Mononuclear cell (primary cell): ENCODE results near the gene EXOC3L4. TPM values are rescaled to one million over a fixed set of nuclear protein-coding genes. Genes with fewer than 3 reads are reported as not detected.
"Not testable (repeated sequence)": the region's sequence is repeated elsewhere in the genome, so short reads cannot be mapped to it uniquely, and the experiment has no call there.

Experiments used
- H3K27me3 ChIP-seq: 2 replicates; pipeline ENCODE4 v1.6.0; 2011; ENCODE audit warnings: low read length, control low read depth; ENCODE audit not compliant: insufficient read depth
- H3K4me1 ChIP-seq: 2 replicates; pipeline ENCODE4 v1.5.1; 2011; ENCODE audit warnings: mild to moderate bottlenecking, low read length, control low read depth; ENCODE audit not compliant: insufficient read depth
- H3K4me3 ChIP-seq: 2 replicates; pipeline ENCODE4 v1.5.1; 2011; ENCODE audit warnings: mild to moderate bottlenecking, low read length, moderate library complexity
- H3K9me3 ChIP-seq: 2 replicates; pipeline ENCODE4 v1.5.1; 2011; ENCODE audit warnings: low read depth, mild to moderate bottlenecking, control low read depth, low read length
- total RNA-seq: library from RNA; depleted of rRNA; stranded (reverse); fragments of >200 nt; gene quantifications from one replicate; pipeline ENCODE4 v1.2.3, GENCODE V29; 2012

EXOC3L4 gene
- total RNA-seq, 1 donor: not detected

DNA sequence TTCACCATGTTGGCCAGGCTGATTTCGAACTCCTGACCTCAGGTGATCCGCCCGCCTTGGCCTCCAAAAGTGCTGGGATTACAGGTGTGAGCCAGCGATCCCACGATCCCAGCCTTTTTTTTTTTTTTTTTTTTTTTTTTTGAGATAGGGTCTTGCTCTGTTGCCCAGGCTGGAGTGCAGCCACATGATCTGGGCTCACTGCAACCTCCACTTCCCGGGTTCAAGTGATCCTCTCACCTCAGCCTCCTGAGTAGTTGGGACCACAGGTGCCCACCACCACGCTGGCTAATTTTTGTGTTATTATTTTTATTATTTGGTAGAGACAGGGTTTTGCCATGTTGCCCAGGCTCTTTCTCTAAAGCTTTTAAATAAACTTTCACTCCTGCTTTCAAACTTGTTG, 23.0 kb downstream of the EXOC3L4 start:
- not testable (repeated sequence) for H3K4me3 ChIP-seq, H3K27me3 ChIP-seq, H3K9me3 ChIP-seq
- peaks cover 90% of the 10 kb centered on the region for H3K4me1 ChIP-seq

DNA sequence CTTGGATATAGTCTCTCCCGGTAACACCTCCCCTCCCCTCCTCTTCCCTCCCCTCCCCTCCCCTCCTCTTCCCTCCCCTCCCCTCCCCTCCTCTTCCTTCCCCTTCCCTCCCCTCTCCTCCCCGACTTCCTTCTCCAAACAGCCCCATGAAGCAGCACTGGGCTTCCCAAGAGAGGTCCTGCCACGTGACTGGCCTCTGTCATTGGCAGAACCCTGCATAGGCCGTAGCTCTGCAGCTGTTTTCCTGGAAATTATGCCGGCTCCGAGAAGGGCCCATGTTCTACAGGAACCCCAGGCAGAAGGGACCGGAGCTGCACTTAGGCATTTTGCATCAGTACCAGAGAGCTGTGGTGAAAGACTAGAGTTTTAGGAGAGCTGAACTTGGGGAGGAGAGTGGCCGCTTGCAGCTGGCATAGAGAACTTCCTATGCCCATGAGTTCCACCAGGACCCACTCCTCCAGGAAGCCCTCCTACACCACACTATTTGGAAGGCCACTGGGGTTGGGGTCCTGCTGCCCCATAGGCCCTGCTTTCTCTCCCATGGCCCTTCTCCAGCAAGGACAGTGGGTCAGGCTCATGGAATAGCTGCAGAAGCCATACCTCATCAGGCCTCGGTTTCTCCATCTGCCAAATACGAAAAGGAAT, 23.6 kb downstream of the EXOC3L4 start:
- no peaks in the 10 kb centered on the region for H3K9me3 ChIP-seq
- no peak overlapping the region for H3K4me3 ChIP-seq
- H3K4me1 ChIP-seq: peaks cover 89% of the 10 kb centered on the region
- peaks cover 4% of the 10 kb centered on the region for H3K27me3 ChIP-seq

DNA sequence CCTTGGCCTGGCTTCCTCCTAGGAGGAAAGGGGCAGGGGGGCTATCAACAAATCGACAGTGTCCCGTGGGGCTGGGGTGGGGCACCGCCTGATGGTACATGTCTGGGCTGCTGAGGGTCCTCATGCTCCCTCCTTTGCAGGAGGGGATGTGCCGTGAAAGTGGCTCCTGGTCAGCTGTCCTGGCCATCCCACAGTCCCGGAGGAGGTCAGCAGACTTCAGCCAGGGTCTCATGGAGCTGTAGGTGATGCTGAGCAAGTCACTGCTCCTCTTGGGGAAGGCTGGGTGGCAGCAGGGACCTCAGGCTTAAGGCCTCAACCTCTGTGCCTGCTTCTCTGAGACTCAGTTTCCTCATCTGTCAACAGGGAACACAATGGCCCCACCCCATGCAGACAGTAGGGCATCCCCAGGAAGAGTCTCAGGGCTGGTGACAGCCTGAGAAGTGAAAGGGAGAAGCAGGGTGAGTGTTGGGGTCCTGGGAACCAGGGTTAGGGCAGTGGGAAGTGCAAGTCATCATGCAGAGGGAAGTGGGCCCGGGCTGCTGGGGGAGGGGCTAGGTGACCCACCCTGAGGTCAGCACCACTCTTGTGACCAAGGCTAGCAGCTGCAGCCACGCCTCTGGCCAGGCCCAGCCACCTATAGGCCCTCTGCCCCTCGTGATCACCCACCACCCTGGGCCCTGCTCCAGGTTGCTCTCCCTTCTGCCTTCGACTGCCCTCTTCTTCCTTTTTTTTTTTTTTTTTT, 24.3 kb downstream of the EXOC3L4 start:
- Histone ChIP-seq H3K4me1 (peaks cover 86% of the 10 kb centered on the region), H3K4me3 (no peak overlapping the region), H3K27me3 (peaks cover 6% of the 10 kb centered on the region), H3K9me3 (no peaks in the 10 kb centered on the region)

DNA sequence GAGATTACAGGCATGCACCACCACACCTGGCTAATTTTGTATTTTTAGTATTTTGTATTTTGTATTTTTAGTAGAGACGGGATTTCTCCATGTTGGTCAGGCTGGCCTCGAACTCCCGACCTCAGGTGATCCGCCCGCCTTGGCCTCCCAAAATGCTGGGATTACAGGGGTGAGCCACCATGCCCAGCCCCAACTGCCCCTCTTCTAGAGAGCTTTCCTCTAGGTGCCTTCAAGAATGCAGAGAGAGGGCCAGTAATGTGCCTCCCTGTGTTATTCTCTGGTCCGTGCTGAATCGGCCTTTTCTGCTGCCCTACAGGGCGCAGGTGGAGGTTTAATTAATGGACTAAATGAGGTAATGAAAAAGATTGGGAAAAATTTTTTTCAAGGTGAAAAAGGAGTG, 25.0 kb downstream of the EXOC3L4 start:
- not testable (repeated sequence) for H3K4me3 ChIP-seq, H3K27me3 ChIP-seq, H3K9me3 ChIP-seq
- H3K4me1 ChIP-seq: peaks cover 86% of the 10 kb centered on the region

DNA sequence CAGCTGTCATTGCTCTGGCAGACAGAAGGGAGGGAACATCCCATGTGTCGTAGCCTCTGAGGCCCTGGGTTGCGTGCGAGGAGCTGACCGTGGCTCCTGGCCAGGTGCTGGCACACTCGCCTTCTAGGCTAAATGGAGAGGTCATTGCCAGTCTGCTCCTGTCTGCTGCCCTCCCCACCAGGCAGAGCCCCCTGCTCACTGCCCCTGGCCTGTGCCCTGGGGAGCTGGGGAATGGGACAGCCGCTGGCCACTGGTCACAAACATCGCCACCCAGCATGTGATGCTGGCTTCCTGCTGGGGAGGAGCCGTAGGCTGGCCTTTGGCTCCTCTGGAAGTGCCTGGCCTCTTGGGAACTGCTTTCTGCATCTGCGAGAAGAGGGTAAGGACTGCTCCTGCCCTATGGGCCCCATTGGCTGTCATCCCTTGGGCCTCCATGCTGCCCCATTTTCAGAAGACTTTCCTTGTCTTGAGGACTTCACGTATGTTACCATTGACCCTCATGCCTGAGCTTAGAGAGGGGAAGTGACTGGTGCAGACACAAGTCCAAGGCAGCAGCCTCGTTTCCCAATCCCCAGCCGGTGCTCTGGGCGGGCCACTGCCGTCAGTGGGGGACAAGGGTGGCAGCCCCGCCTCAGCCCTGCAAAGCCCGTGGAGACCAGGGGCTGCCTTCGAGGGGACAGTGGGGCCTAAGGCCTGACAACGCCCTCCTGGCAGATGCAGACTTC, 26.8 kb downstream of the EXOC3L4 start:
- Histone ChIP-seq H3K27me3 (peaks cover 9% of the 10 kb centered on the region), H3K4me1 (peaks cover 85% of the 10 kb centered on the region)

DNA sequence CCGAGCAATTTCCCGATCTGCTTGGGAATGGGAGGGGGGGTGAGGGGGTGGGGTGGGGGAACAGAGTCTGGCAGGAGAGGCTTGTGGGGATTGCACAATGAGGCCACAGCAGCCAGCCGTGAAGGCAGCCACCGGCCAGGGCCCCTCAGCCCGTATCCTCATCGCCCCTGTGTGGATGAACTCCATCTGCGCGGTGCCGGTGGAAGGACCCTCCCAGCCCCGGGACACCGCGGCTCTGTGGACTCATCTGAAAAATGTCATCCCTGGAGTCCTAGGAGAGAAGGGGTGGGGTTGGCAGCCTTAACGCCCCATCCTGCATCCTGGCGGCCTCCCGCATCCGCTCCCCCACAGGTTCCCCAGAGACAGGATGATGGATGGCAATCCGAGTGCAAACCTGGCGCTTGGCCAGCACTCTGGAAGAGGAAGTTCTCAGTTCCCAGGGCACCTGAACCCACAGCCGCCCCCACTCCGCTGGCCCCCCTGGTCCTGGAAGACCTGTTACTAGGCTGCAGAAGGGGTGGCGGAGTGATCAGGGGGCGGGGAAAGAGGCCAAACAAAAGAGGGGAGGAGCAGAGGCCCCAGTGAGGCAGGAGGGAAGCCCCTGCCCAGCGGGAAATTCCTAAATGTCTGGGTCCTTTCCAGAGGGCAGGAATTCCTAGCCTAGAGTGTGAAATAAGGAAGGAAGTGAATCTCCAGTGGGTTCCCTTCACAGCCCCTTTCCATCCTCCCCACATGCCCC, 27.5 kb downstream of the EXOC3L4 start:
- Histone ChIP-seq H3K4me1 (peaks cover 79% of the 10 kb centered on the region), H3K27me3 (peaks cover 9% of the 10 kb centered on the region), H3K9me3 (no peaks in the 10 kb centered on the region), H3K4me3 (peak overlapping the region; percentile 45)

More for the DNA sequence above, 26.8 kb downstream of the EXOC3L4 start:
- peak overlapping the region; percentile 45 for H3K4me3 ChIP-seq
- no peaks in the 10 kb centered on the region for H3K9me3 ChIP-seq

DNA sequence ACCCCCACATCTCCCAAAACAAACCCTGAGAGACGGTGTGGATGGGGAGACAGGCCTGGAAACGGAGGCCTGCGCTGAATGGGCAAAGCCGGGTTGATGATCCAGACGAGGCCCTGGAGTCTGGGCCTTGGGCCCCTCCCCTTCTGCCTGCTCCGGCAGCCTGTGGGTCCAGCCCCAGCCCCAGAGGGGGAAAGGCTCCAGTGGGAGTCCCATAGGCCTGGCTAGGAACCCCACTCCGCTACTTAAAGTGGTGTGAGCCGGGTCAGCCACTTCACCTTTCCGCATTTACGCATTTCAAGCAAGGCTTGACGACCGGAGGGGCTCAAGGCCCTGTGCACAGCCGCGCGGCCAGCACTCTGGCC, 28.0 kb downstream of the EXOC3L4 start:
- H3K4me3 ChIP-seq: peak overlapping the region; percentile 45
- H3K27me3 ChIP-seq: peaks cover 9% of the 10 kb centered on the region
- H3K4me1 ChIP-seq: peaks cover 74% of the 10 kb centered on the region
- no peaks in the 10 kb centered on the region for H3K9me3 ChIP-seq

DNA sequence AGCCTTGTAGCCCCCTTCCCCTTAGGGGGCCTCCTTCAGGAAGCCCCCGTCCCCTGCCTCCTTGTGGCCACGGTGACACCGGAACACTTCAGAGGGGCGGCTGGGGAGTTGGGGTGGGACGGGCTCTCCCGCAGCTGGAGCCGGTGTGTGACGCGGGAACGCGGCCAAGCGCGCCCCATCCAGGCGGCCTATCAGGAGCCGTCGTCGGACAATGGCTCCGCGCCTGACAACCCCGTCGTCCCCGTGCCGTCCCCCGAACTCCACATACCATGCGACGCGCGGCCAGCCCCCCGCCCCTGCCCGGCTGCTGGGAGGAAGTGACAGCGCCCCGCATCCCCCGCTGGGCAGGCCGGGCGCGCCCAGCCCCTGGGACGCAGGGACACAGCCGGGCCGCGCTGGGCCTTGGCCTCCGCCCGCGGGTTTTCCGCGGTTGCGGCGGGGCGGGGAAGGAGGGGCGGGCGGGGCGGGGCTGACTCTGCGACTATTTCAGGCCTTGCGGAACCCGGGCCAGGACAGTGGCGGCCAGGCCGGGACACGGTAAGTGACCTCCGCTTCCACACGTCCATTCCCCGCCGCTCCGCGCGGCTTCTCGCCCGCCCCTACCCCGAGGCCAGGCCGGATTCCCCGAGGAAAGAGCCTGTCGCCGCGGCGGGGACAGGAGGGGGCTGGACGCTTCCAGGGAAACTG, 28.6 kb downstream of the EXOC3L4 start, which contains the start of gene TNFAIP2:
Gene TNFAIP2, plus strand, starts transcription at position 515 of the 687 bp plus-strand sequence. CDS start 2,997 bp downstream, outside the sequence.
- H3K4me3 ChIP-seq: peak within 1 kb of the TSS; percentile 60
- H3K9me3 ChIP-seq: no peaks in the 10 kb centered on the region
- H3K4me1 ChIP-seq: peaks cover 71% of the 10 kb centered on the region
- peaks cover 9% of the 10 kb centered on the region for H3K27me3 ChIP-seq

DNA sequence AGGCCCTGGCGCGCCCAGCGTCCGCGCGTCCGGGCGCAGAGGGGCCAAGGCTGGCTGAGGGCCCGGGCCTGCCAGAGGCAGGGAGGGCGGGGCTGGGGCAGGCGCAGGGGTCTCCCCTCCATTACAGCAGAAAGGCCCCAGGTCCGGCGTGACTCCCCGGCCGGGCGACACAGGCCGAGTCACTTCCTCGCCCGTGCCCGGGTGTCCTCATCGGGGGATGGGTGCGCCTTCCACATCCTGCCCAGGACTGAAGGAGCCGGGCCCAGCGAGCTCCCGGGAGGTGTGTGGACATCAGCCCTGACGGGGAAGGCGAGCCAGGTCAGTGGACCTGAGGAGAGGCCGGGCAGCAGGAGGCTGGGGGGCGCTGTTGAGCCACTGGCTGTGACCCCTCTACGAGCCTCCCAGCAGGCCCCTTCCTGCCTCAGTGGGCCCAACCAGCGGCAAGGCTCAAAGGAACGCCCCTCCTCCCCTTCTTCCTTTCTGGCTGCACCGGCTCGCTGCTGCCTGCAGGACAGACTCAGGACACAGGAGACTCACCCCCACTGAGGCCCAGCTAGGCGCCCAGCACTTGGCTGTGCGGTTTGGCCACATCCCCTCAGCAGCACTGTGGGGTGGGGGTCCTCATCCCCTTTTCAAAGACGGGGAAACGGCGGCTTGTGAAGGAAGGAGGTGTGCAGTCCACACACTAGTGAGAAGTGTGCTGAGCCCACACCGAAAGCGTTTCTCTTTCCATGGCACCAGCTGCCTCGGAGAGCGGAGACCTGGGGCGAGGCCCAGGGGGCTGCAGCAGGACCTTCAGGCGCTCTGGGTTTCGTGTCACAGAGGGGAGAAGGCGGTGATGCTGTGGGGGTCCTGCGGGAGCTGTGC, 29.3 kb downstream of the EXOC3L4 start:
- H3K4me3 ChIP-seq: peak overlapping the region; percentile 60
- peaks cover 63% of the 10 kb centered on the region for H3K4me1 ChIP-seq
- no peaks in the 10 kb centered on the region for H3K9me3 ChIP-seq
- H3K27me3 ChIP-seq: peaks cover 9% of the 10 kb centered on the region

DNA sequence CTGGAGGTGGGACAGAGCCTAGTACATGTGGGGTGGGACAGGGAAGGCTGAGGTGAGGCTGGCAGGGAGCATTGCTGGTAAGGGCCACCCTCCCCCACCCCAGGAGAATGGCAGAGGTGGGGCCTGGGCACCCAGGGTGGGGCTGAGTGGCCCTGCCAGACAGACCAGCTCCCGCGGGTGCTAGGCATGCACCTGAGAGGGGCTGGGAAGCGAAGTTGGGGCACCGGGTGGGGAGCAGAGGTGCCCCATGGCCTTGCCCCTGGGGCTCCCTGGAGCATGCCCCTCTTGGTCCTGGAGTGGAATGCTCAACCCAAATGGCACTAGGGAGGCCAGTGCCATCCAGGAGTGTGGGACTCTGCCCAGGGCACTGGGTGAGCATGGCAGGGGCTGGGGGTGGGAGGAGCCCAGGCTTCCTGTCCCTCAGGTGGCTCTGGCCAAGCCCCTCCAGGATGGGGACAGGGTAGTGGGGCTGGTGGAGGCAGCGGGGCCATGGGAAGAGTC, 30.0 kb downstream of the EXOC3L4 start:
- Histone ChIP-seq H3K4me1 (peaks cover 58% of the 10 kb centered on the region), H3K27me3 (peaks cover 9% of the 10 kb centered on the region), H3K4me3 (peak overlapping the region; percentile 60), H3K9me3 (no peaks in the 10 kb centered on the region)

DNA sequence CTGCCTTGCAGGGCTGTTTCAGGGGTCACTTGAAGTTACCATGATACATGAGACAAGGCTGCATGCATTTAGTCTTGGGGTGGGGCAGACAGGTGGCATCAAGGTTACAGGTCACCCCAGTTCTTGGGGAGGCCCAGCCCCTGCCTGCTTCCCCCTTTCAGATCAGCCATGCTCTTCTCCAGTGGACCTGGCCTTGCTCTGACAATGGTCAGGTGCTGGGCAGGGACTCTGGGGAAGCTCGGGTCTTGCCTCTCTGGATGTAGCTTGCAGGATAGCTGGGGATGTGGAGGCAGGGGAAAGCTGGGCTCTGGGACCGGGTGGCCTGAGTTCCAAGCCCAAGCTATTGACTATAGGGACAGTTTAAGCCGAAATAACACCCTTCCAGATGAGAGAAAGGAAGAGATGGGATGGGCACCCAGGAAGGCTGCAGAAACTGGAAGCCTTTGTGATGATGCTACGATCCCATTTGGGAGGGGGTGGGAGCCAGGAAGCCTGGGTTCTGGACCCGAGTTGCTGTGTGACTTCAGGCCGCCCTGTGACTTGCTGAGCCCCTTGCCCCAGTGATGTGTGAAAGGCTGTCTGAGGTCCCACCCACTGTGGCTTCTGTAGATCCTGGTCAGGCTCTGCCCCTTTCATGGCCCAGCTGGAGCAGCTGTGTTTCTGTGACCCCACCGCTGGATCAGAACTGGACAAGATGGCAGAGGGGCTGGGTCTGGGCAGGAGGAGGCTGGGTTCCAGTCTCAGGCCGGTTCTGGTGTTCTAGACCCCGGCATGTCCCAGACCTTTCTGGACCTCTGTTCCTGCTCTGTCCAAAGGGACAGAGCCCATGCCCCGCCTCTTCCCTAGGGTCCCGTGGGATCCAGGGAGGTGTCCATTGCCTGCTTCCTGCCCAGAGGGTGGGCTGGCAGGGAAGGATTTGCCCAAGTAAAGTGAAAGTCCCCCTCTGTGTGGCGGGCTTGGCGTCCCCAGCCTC, 30.9 kb downstream of the EXOC3L4 start:
- Histone ChIP-seq H3K4me1 (peaks cover 49% of the 10 kb centered on the region), H3K9me3 (no peaks in the 10 kb centered on the region), H3K4me3 (peak overlapping the region; percentile 60), H3K27me3 (peaks cover 9% of the 10 kb centered on the region)

DNA sequence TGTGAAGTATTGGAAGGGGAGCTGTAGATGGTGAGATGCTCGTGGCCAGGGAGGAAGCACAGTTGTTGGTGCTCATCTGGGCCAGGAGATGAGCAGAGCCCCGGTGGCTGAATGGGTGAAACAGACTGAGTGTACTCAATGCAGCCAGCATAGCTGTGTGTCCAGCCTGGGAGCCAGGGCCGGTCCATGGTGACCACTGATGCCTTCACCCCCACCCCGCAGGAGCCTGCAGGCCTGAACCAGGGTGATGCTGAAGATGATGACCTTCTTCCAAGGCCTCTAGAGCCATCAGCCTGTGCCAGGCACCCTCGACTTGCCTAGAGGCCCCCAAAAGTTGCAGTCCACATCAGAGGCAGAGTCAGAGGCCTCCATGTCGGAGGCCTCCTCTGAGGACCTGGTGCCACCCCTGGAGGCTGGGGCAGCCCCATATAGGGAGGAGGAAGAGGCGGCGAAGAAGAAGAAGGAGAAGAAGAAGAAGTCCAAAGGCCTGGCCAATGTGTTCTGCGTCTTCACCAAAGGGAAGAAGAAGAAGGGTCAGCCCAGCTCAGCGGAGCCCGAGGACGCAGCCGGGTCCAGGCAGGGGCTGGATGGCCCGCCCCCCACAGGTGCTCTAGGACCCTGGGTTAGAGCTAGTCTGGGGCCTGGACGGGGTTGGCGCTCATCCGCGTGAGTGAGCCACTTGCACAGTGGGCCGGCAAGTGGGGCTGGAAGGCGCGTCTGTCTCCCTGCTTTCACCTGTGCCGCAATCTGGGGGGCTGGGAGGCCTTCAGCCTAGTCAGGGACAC, 31.8 kb downstream of the EXOC3L4 start:
- Histone ChIP-seq H3K4me1 (peaks cover 40% of the 10 kb centered on the region), H3K27me3 (peaks cover 9% of the 10 kb centered on the region), H3K9me3 (no peaks in the 10 kb centered on the region), H3K4me3 (no peak overlapping the region)
